Activated CD8-positive, alpha-beta memory T cell treated with anti-CD3 and anti-CD28 coated beads for 4 hours (primary cell): Measurements from ENCODE around the gene PYCR2.

Experiments used
- DNase-seq, 2 donors: peaks; one replicate each; pipeline ENCODE4 v3.0.0-alpha.2; 2020; ENCODE audit warnings: low read depth in 2 of 2

The PYCR2 gene

GRCh38 chr1:225919906-225920305, 4.1 kb downstream of the PYCR2 start:
- DNase-seq = no peak

GRCh38 chr1:225918280-225918679, 5.8 kb downstream of the PYCR2 start:
- DNase-seq = no peak

- no peak for DNase-seq
These were observed 6.5 kb downstream of the PYCR2 start for GRCh38 chr1:225917536-225917935.

- no peak for DNase-seq
These were observed 6.9 kb downstream of the PYCR2 start for GRCh38 chr1:225917101-225917500.

GRCh38 chr1:225915538-225915991, 8.5 kb downstream of the PYCR2 start:
- DNase-seq = no peak

- DNase-seq = no peak
These were observed 9.1 kb downstream of the PYCR2 start for GRCh38 chr1:225914947-225915346.

GRCh38 chr1:225914391-225914790, 9.7 kb downstream of the PYCR2 start:
- no peak for DNase-seq

GRCh38 chr1:225911191-225912130, 12.6 kb downstream of the PYCR2 start:
- DNase-seq = peak in 1 of 2 donors; percentile 48

- no peak for DNase-seq
These were observed 14.6 kb downstream of the PYCR2 start for GRCh38 chr1:225909477-225909876.

- DNase-seq = no peak
These were observed 15.3 kb downstream of the PYCR2 start for GRCh38 chr1:225908773-225909172.

GRCh38 chr1:225908013-225908640, 15.9 kb downstream of the PYCR2 start:
- no peak for DNase-seq

- DNase-seq = no peak
These were observed 16.7 kb downstream of the PYCR2 start for GRCh38 chr1:225907341-225907740.

GRCh38 chr1:225906467-225906866, 17.6 kb downstream of the PYCR2 start:
- DNase-seq = no peak

- no peak for DNase-seq
These were observed 20.4 kb downstream of the PYCR2 start for GRCh38 chr1:225903623-225904022.

GRCh38 chr1:225899044-225899925, 24.8 kb downstream of the PYCR2 start:
- no peak for DNase-seq

- no peak for DNase-seq
These were observed 26.2 kb downstream of the PYCR2 start for GRCh38 chr1:225897595-225898514.

- peak; percentile 24 to 58 for DNase-seq
These were observed 27.0 kb downstream of the PYCR2 start for GRCh38 chr1:225896937-225897549.

- no peak for DNase-seq
These were observed 27.6 kb downstream of the PYCR2 start for GRCh38 chr1:225896494-225896893.

- DNase-seq = no peak
These were observed 31.7 kb downstream of the PYCR2 start for GRCh38 chr1:225892307-225892706.

- no peak for DNase-seq
These were observed 32.6 kb downstream of the PYCR2 start for GRCh38 chr1:225891229-225891972.
